Gastrocnemius medialis (tissue), 4 donors: ENCODE data around the gene SLC12A7. TPM values are rescaled to one million over a fixed set of nuclear protein-coding genes. Genes with fewer than 3 reads are reported as not detected.

Experiments
- ATAC-seq, 2 donors: fragments of 150-250 bp; one replicate each; pipeline ENCODE4 v1.9.1; 2016
- DNase-seq, 2 donors: peaks; one replicate each; pipeline ENCODE4 v3.0.0-alpha.2; 2019
- H3K27ac ChIP-seq, 4 donors: fragments of 200-600 bp; sonication (generic); 1 replicate in 1 of 4; 2 replicates in 3 of 4; pipeline ENCODE4 v1.5.1; 2016 to 2018; ENCODE audit warnings: mild to moderate bottlenecking in 2 of 4, moderate library complexity in 1 of 4
- H3K27me3 ChIP-seq, 3 donors: fragments of 200-600 bp; sonication (generic) in 2 of 3; 1 replicate in 1 of 3; 2 replicates in 2 of 3; pipeline versions ENCODE4 v1.5.1 to v1.6.0; 2016 to 2019; ENCODE audit warnings: mild to moderate bottlenecking in 1 of 3, moderate library complexity in 1 of 3
- H3K36me3 ChIP-seq, 2 donors: fragments of 200-600 bp; sonication (generic) in 1 of 2; one replicate each; pipeline ENCODE4 v1.5.1; 2017 to 2018
- H3K4me1 ChIP-seq, 2 donors: fragments of 200-600 bp; sonication (generic) in 1 of 2; one replicate each; pipeline ENCODE4 v1.5.1; 2016 to 2017; ENCODE audit warnings: mild to moderate bottlenecking in 2 of 2
- H3K4me3 ChIP-seq, 4 donors: fragments of 200-600 bp; sonication (generic) in 3 of 4; 1 replicate in 1 of 4; 2 replicates in 3 of 4; pipeline ENCODE4 v1.5.1; 2016 to 2019; ENCODE audit warnings: mild to moderate bottlenecking in 2 of 4
- H3K9me3 ChIP-seq, 3 donors: fragments of 200-600 bp; sonication (generic) in 2 of 3; 1 replicate in 1 of 3; 2 replicates in 2 of 3; pipeline ENCODE4 v1.5.1; 2016 to 2019
- POLR2A ChIP-seq, 2 donors: fragments of 450-650 bp; IDR thresholded peaks; one replicate each; pipeline ENCODE4 v1.6.1; 2017; ENCODE audit warnings: antibody characterized with exemption in 2 of 2, mild to moderate bottlenecking in 2 of 2, moderate library complexity in 2 of 2
- in situ Hi-C, 4 donors: fragments of 200-750 bp; cut with MboI; loops; one replicate each; pipeline versions ENCODE4 v1.15.0 to v1.8.0; 2017; ENCODE audit warnings: low sequenced_read_pairs in 4 of 4
- intact Hi-C: fragments of 100-400 bp; cut with DNase I; formaldehyde crosslinking; loops from one replicate; pipeline ENCODE4 v1.15.1; 2023; ENCODE audit warnings: low total_unique reads
- total RNA-seq, 4 donors: library from RNA; depleted of rRNA; stranded (reverse); fragments of >200 nt; gene quantifications; one replicate each; pipeline versions ENCODE4 v1.1.0 to v1.2.3, GENCODE V29; 2016
- TF ChIP-seq, protein P1 (sequence below), 5 experiments: fragments of 450-650 bp in 3 of 5; fragments of 200-600 bp in 2 of 5; sonication (generic) in 2 of 5; IDR thresholded peaks in 4 of 5; conservative IDR thresholded peaks in 1 of 5; 1 replicate in 4 of 5; 2 replicates in 1 of 5; pipeline ENCODE4 v1.5.1; 2016 to 2019; ENCODE audit warnings: antibody characterized with exemption in 5 of 5, mild to moderate bottlenecking in 3 of 5, moderate library complexity in 3 of 5

SLC12A7 gene
- total RNA-seq, 4 donors from 2014 or later: 1.6 to 5.3 (median 3.5) TPM

DNA sequence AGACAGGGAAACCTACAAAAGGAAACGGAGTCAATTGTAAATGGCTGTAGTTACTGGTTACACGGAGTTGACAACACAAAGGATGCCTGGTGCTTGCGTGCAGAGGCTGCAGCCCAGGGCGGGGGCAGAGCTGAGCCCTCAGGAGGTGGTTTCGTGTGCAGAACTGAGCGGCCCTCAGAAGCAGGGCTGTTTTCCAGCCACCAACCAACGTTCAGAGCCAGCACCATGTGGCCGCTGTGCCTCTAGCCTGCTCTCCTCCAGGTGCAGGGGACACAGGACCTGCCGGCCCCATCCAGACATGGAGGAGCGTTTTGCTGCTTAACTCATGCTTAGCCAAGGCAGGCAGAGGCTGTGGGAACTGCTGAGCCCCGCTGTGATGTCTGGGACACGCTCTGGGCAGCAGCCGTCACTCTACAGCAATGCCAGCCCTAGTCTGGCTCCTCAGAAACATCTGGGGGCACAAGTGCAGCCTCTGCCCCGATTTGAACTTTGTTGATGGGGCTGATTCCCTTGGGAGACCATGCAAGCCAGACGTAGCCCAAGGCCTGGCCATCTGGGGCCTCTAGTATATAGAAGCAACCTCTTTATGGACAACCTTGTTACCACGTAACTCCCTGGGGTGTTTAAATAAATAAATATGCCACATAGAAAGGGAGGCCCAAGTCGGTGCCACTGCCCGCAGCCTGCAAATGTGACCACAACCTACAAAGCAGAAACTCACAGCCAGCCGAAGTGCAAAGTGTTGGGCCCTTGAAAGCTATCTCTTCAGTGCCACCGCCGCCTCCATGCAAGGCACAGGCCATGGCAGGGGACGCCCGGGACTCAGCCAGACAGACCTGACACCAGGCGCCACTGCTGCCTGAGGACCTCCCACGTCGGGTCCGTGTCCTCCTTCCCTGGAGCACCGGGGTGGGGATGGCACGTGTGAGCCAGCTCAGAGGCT, 61.2 kb downstream of the SLC12A7 start:
- in situ Hi-C loops (no loop called here), intact Hi-C loops (no loop called here)
- DNase-seq (no peak), ATAC-seq (no peak)
- TF ChIP-seq, protein P1, sequence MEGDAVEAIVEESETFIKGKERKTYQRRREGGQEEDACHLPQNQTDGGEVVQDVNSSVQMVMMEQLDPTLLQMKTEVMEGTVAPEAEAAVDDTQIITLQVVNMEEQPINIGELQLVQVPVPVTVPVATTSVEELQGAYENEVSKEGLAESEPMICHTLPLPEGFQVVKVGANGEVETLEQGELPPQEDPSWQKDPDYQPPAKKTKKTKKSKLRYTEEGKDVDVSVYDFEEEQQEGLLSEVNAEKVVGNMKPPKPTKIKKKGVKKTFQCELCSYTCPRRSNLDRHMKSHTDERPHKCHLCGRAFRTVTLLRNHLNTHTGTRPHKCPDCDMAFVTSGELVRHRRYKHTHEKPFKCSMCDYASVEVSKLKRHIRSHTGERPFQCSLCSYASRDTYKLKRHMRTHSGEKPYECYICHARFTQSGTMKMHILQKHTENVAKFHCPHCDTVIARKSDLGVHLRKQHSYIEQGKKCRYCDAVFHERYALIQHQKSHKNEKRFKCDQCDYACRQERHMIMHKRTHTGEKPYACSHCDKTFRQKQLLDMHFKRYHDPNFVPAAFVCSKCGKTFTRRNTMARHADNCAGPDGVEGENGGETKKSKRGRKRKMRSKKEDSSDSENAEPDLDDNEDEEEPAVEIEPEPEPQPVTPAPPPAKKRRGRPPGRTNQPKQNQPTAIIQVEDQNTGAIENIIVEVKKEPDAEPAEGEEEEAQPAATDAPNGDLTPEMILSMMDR (IDR thresholded peaks at IDR 0.05 in 4 of 5, conservative IDR thresholded peaks at IDR 0.05 in 1 of 5): no peak
- TF ChIP-seq POLR2A (IDR thresholded peaks at IDR 0.05): no peak
- peaks cover 0 to 2% (median 0%) of the 10 kb centered on the region in 3 donors for H3K27me3 ChIP-seq
- no peak overlapping the region for H3K27ac ChIP-seq
- no peaks in the 10 kb centered on the region for H3K36me3 ChIP-seq
- H3K4me3 ChIP-seq: no peak overlapping the region
- H3K4me1 ChIP-seq: no peaks in the 10 kb centered on the region
- H3K9me3 ChIP-seq: no peaks in the 10 kb centered on the region

DNA sequence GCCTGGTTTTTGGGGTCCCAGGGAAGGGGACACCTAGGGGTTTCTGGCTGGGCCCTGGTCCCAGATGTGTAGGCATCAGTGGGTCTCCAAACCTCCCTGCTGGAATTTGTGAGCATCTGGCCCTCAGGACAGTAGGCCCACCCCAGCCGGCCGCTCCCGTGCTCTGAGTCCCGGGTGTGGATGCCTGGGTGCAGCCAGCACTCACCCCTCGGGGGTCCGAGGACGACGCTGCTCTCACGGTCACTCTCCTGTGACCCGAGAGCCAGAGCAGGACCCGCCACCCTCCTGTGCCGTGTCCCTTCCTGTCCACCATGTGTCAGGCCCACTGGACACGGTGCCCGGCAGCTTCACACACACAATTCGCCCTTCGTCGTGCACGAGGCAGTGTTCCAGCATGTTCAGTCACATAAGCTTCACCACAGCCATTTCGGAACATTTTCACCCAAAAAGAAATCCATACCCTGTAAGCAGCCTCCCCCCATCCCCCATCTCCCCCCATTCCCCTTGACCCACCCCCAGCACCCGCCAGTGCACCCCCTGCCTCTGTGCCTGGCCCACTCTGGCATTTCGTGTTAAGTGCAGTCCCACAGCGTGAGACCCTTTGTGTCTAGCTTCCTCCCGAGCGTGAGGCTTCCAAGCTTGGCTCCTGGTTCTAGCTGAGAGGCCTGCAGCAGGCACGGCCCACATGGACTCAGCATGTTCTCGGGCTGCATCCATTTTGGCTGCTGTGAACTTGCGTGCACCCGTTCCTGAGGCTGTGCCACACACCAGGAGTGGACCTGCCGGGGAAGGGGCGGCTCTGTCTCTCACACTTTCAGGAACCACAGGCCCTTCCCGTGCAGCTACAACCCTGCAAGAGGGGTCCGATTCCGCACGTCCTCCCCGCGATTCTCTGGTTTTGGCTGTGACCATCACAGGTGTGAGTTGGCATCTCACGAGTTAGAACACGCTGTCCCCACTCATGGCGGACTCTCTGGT, 62.7 kb downstream of the SLC12A7 start:
- TF ChIP-seq, protein P1 (IDR thresholded peaks at IDR 0.05 in 4 of 5, conservative IDR thresholded peaks at IDR 0.05 in 1 of 5): no peak
- TF ChIP-seq POLR2A (IDR thresholded peaks at IDR 0.05): no peak
- no peaks in the 10 kb centered on the region for H3K4me1 ChIP-seq
- no peaks in the 10 kb centered on the region for H3K9me3 ChIP-seq
- H3K27ac ChIP-seq: no peak overlapping the region
- H3K4me3 ChIP-seq: no peak overlapping the region
- in situ Hi-C loops: no loop called here
- H3K27me3 ChIP-seq: peaks cover 0 to 2% (median 0%) of the 10 kb centered on the region in 3 donors
- ATAC-seq (no peak), DNase-seq (no peak)
- H3K36me3 ChIP-seq: no peaks in the 10 kb centered on the region
- intact Hi-C loops: no loop called here

DNA sequence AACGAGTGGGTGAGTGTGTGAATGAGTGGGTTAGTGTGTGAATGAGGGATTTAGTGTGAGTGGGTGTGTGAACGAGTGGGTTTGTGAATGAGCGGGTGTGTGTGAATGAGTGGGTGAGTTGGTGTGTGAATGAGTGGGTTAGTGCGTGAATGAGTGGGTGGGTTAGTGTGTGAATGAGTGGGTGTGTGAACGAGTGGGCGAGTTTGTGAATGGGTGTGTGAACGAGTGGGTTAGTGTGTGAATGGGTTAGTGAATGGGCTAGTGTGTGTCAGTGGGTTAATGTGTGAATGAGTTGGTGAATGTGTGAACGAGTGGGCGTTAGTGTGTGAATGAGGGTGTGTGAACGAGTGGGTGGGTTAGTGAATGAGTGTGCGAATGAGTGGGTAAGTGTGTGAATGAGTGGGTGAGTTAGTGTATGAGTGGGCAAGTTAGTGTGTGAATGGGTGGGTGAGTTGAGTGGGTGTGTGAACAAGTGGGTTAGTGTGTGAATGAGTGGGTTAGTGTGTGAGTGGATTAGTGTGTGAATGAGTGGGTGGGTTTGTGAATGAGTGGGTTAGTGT, 63.6 kb downstream of the SLC12A7 start:
- peaks cover 0 to 2% (median 0%) of the 10 kb centered on the region in 3 donors for H3K27me3 ChIP-seq
- no peak overlapping the region for H3K27ac ChIP-seq
- no peaks in the 10 kb centered on the region for H3K9me3 ChIP-seq
- H3K36me3 ChIP-seq: no peaks in the 10 kb centered on the region
- no peak for TF ChIP-seq POLR2A (IDR thresholded peaks at IDR 0.05)
- TF ChIP-seq, protein P1 (IDR thresholded peaks at IDR 0.05 in 4 of 5, conservative IDR thresholded peaks at IDR 0.05 in 1 of 5): no peak
- in situ Hi-C loops: no loop called here
- no peak for ATAC-seq
- intact Hi-C loops: no loop called here
- no peak for DNase-seq
- no peak overlapping the region for H3K4me3 ChIP-seq
- no peaks in the 10 kb centered on the region for H3K4me1 ChIP-seq

DNA sequence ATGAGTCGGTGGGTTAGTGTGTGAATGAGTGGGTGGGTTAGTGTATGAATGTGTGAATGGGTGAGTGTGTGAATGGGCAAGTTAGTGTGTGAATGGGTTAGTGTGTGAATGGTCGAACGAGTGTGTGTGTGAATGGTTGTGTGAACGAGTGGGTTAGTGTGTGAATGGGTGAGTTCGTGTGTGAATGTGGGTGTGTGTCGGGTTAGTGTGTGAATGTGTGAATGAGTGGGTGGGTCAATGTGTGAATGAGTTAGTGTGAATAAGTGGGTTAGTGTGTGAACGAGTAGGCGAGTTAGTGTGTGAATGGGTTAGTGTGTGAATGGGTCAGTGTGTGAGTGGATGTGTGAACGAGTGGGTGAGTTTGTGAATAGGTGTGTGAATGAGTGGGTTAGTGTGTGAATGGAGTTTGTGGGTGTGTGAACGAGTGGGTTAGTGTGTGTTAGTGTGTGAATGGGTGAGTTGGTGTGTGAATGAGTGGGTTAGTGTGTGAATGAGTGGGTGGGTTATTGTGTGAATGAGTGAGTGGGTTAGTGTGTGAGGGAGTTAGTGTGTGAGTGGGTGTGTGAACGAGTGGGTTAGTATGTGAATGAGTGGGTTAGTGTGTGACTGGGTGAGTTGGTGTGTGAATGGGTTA, 64.4 kb downstream of the SLC12A7 start:
- intact Hi-C loops (no loop called here), in situ Hi-C loops (no loop called here)
- Histone ChIP-seq H3K4me1 (no peaks in the 10 kb centered on the region), H3K27me3 (no peaks in the 10 kb centered on the region), H3K27ac (no peak overlapping the region), H3K4me3 (no peak overlapping the region), H3K9me3 (no peaks in the 10 kb centered on the region), H3K36me3 (no peaks in the 10 kb centered on the region)
- DNase-seq (no peak), ATAC-seq (no peak)
- TF ChIP-seq POLR2A (IDR thresholded peaks at IDR 0.05): no peak
- TF ChIP-seq, protein P1 (IDR thresholded peaks at IDR 0.05 in 4 of 5, conservative IDR thresholded peaks at IDR 0.05 in 1 of 5): no peak
